K562 (cell line): ENCODE measurements around the gene ATXN1. TPM values are rescaled to one million over a fixed set of nuclear protein-coding genes. Genes with fewer than 3 reads are reported as not detected.

Source experiments
- ADNP ChIP-seq: fragments of 200-800 bp; sonication (Bioruptor generic); IDR thresholded peaks from 2 replicates; pipeline ENCODE4 v1.6.1; 2016; ENCODE audit warnings: missing genetic modification characterization, missing compliant biosample characterization
- EP400 ChIP-seq: fragments of 450-650 bp; IDR thresholded peaks from 2 replicates; pipeline ENCODE4 v1.6.1; 2017; ENCODE audit warnings: antibody characterized with exemption, mild to moderate bottlenecking, moderate library complexity
- ETV1 ChIP-seq: fragments of 450-650 bp; conservative IDR thresholded peaks from 2 replicates; pipeline ENCODE4 v1.6.1; 2016; ENCODE audit warnings: missing genetic modification characterization, control low read depth, low read depth, missing compliant biosample characterization
- GMEB1 ChIP-seq: fragments of 250-450 bp; sonication (Bioruptor Pico); IDR thresholded peaks from 2 replicates; pipeline ENCODE4 v1.4.0; 2020; ENCODE audit warnings: mild to moderate bottlenecking
- KAT2B ChIP-seq: IDR thresholded peaks from one replicate; pipeline ENCODE4 v1.6.1; 2012; ENCODE audit warnings: low read depth, mild to moderate bottlenecking, control low read depth, inconsistent platforms, low read length, moderate library complexity
- MAZ ChIP-seq, 2 experiments: fragments of 450-650 bp in 1 of 2; sonication (generic) in 1 of 2; formaldehyde crosslinking; IDR thresholded peaks in 1 of 2; conservative IDR thresholded peaks in 1 of 2; 2 replicates each; pipeline versions ENCODE4 v1.4.0 to v1.5.0; 2020; ENCODE audit warnings: mild to moderate bottlenecking in 1 of 2, missing genetic modification reagents in 1 of 2
- MECOM ChIP-seq: fragments of 250-450 bp; sonication (Bioruptor Pico); IDR thresholded peaks from 2 replicates; pipeline ENCODE4 v1.8.0; 2022; ENCODE audit warnings: inconsistent platforms
- NONO ChIP-seq, 2 experiments: fragments of 200-400 bp in 1 of 2; fragments of 450-650 bp in 1 of 2; formaldehyde crosslinking in 1 of 2; IDR thresholded peaks; 2 replicates each; pipeline ENCODE4 v1.6.1; 2017; ENCODE audit warnings: low read depth in 2 of 2, mild to moderate bottlenecking in 2 of 2, moderate library complexity in 2 of 2, low read length in 1 of 2
- POLR2AphosphoS2 ChIP-seq: IDR thresholded peaks from 2 replicates; pipeline ENCODE4 v1.6.1; 2012; ENCODE audit warnings: low read length, improper control_type of control experiment
- ZNF507 ChIP-seq: conservative IDR thresholded peaks from 2 replicates; pipeline ENCODE4 v1.6.1; 2017; ENCODE audit warnings: missing genetic modification characterization, missing compliant biosample characterization
- polyA plus RNA-seq, 8 experiments: library from polyadenylated mRNA; depleted of rRNA in 4 of 8; stranded (reverse) in 5 of 8; unstranded in 3 of 8; fragments of >200 nt; fragmentation: Nextera tagmentation in 2 of 8; fragmentation: Illumina TruSeq in 1 of 8; extraction: Ambion mirVana in 2 of 8; extraction: Trizol in 1 of 8; gene quantifications; 2 replicates each; pipeline versions ENCODE4 v1.2.1 to v1.2.3, GENCODE V29; 2011 to 2014; ENCODE audit warnings: inconsistent platforms in 1 of 8, missing spikeins in 1 of 8
- total RNA-seq, 7 experiments: library from RNA; depleted of rRNA in 6 of 7; stranded (reverse); fragments of >200 nt in 6 of 7; fragmentation: Illumina TruSeq in 2 of 7; extraction: Trizol in 2 of 7; gene quantifications; 2 replicates each; pipeline versions ENCODE4 v1.2.1 to v1.2.3, GENCODE V29; 2011 to 2021; ENCODE audit warnings: low replicate concordance in 1 of 7
- TF ChIP-seq, protein P1 (sequence below): sonication (generic); formaldehyde crosslinking; IDR thresholded peaks from 2 replicates; pipeline ENCODE4 v1.8.1; 2023; ENCODE audit warnings: mild to moderate bottlenecking, missing genetic modification reagents
- TF ChIP-seq, protein P2 (sequence below): fragments of 450-650 bp; IDR thresholded peaks from 2 replicates; pipeline ENCODE4 v1.6.1; 2014; ENCODE audit warnings: low read depth, mild to moderate bottlenecking, moderate library complexity, borderline replicate concordance
- TF ChIP-seq, protein P3 (sequence below), 2 experiments: fragments of 450-650 bp; IDR thresholded peaks; 2 replicates each; pipeline ENCODE4 v1.6.1; 2018; ENCODE audit warnings: mild to moderate bottlenecking in 2 of 2, low read depth in 1 of 2; ENCODE audit not compliant: partially characterized antibody in 2 of 2
- TF ChIP-seq, protein P4 (sequence below): fragments of 250-450 bp; sonication (Bioruptor Pico); IDR thresholded peaks from 2 replicates; pipeline ENCODE4 v1.5.0; 2020; ENCODE audit warnings: mild to moderate bottlenecking

The ATXN1 gene
- total and polyA plus RNA-seq, 9 of the 15 experiments (the other 6 are each of a cell fraction or from before 2014, with no cell fraction given), result under 0.01 to 1.2 (median 0.58) TPM

DNA sequence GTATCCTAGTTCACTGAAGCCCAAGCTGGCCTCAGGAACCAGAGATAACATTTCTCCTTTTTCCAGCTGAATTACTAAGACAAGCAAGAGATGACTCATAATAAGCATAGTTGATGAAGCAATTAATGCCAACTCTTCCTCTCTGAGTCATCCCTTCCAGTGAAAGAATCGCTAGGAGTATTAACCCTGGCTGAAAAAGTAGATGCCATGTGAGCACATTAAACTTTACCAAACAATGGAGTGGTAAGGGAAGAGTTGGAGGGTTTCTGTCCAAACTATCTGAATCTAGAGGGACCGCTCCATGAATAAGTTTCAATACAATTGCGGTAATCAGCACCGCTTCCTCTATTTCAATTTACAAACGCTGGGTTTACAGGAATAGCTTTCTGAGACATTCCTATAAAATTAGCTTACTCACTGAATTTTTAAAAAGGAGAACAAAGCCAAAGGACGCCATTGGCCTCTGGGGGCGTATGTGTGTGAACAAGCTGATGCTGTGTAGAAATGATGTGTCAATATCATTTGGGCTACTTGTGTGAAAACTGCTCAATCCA lies 48.3 kb downstream of the ATXN1 start (continued):
- TF ChIP-seq, protein P1, sequence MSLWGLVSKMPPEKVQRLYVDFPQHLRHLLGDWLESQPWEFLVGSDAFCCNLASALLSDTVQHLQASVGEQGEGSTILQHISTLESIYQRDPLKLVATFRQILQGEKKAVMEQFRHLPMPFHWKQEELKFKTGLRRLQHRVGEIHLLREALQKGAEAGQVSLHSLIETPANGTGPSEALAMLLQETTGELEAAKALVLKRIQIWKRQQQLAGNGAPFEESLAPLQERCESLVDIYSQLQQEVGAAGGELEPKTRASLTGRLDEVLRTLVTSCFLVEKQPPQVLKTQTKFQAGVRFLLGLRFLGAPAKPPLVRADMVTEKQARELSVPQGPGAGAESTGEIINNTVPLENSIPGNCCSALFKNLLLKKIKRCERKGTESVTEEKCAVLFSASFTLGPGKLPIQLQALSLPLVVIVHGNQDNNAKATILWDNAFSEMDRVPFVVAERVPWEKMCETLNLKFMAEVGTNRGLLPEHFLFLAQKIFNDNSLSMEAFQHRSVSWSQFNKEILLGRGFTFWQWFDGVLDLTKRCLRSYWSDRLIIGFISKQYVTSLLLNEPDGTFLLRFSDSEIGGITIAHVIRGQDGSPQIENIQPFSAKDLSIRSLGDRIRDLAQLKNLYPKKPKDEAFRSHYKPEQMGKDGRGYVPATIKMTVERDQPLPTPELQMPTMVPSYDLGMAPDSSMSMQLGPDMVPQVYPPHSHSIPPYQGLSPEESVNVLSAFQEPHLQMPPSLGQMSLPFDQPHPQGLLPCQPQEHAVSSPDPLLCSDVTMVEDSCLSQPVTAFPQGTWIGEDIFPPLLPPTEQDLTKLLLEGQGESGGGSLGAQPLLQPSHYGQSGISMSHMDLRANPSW, result no peak
- TF ChIP-seq ETV1 (no peak), EP400 (no peak), MECOM (CRISPR knock-in tag) (no peak), ADNP (tag) (no peak), MAZ (CRISPR knock-in tag; conservative IDR thresholded peaks at IDR 0.05 in 1 of 2, IDR thresholded peaks at IDR 0.05 in 1 of 2) (no peak), ZNF507 (tag) (no peak), POLR2AphosphoS2 (no peak), KAT2B (no peak), NONO (IDR thresholded peaks at IDR 0.05; ENCODE audit: low read depth in 2 of 2, low read length in 1 of 2) (no peak), GMEB1 (CRISPR knock-in tag) (no peak)
- TF ChIP-seq, protein P2, sequence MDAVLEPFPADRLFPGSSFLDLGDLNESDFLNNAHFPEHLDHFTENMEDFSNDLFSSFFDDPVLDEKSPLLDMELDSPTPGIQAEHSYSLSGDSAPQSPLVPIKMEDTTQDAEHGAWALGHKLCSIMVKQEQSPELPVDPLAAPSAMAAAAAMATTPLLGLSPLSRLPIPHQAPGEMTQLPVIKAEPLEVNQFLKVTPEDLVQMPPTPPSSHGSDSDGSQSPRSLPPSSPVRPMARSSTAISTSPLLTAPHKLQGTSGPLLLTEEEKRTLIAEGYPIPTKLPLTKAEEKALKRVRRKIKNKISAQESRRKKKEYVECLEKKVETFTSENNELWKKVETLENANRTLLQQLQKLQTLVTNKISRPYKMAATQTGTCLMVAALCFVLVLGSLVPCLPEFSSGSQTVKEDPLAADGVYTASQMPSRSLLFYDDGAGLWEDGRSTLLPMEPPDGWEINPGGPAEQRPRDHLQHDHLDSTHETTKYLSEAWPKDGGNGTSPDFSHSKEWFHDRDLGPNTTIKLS, result no peak
- TF ChIP-seq, protein P3, sequence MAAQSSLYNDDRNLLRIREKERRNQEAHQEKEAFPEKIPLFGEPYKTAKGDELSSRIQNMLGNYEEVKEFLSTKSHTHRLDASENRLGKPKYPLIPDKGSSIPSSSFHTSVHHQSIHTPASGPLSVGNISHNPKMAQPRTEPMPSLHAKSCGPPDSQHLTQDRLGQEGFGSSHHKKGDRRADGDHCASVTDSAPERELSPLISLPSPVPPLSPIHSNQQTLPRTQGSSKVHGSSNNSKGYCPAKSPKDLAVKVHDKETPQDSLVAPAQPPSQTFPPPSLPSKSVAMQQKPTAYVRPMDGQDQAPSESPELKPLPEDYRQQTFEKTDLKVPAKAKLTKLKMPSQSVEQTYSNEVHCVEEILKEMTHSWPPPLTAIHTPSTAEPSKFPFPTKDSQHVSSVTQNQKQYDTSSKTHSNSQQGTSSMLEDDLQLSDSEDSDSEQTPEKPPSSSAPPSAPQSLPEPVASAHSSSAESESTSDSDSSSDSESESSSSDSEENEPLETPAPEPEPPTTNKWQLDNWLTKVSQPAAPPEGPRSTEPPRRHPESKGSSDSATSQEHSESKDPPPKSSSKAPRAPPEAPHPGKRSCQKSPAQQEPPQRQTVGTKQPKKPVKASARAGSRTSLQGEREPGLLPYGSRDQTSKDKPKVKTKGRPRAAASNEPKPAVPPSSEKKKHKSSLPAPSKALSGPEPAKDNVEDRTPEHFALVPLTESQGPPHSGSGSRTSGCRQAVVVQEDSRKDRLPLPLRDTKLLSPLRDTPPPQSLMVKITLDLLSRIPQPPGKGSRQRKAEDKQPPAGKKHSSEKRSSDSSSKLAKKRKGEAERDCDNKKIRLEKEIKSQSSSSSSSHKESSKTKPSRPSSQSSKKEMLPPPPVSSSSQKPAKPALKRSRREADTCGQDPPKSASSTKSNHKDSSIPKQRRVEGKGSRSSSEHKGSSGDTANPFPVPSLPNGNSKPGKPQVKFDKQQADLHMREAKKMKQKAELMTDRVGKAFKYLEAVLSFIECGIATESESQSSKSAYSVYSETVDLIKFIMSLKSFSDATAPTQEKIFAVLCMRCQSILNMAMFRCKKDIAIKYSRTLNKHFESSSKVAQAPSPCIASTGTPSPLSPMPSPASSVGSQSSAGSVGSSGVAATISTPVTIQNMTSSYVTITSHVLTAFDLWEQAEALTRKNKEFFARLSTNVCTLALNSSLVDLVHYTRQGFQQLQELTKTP (IDR thresholded peaks at IDR 0.05; ENCODE audit: low read depth in 1 of 2, partially characterized antibody in 2 of 2), result no peak
- TF ChIP-seq, protein P4, sequence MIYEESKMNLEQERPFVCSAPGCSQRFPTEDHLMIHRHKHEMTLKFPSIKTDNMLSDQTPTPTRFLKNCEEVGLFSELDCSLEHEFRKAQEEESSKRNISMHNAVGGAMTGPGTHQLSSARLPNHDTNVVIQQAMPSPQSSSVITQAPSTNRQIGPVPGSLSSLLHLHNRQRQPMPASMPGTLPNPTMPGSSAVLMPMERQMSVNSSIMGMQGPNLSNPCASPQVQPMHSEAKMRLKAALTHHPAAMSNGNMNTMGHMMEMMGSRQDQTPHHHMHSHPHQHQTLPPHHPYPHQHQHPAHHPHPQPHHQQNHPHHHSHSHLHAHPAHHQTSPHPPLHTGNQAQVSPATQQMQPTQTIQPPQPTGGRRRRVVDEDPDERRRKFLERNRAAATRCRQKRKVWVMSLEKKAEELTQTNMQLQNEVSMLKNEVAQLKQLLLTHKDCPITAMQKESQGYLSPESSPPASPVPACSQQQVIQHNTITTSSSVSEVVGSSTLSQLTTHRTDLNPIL (CRISPR knock-in tag), result no peak
